ENCODE measurements around the gene TMEM170B.
A peak's percentile ranks its signal among the peaks of the same experiment; 100 is the strongest.

The TMEM170B gene

GRCh38 chr6:11537229-11538051, at the start of gene TMEM170B:
TSS of gene TMEM170B (plus strand) at chr6:11537749. CDS start at chr6:11538278, 529 bp downstream.
- peak; percentile 88 to 93 for DNase-seq

- DNase-seq: no peak
These were observed 46.6 kb upstream of the TMEM170B start for GRCh38 chr6:11490996-11491395.

GRCh38 chr6:11491596-11492463, 45.7 kb upstream of the TMEM170B start:
- no peak for DNase-seq

- no peak for DNase-seq
These were observed 44.9 kb upstream of the TMEM170B start for GRCh38 chr6:11492464-11493290.

- no peak for DNase-seq
These were observed 43.6 kb upstream of the TMEM170B start for GRCh38 chr6:11493974-11494373.

- no peak for DNase-seq
These were observed 42.6 kb upstream of the TMEM170B start for GRCh38 chr6:11494786-11495564.

- no peak for DNase-seq
These were observed 41.9 kb upstream of the TMEM170B start for GRCh38 chr6:11495565-11496145.

GRCh38 chr6:11496152-11497060, 41.1 kb upstream of the TMEM170B start:
- peak; percentile 65 to 68 for DNase-seq

GRCh38 chr6:11497107-11497506, 40.4 kb upstream of the TMEM170B start:
- no peak for DNase-seq

- DNase-seq: no peak
These were observed 39.7 kb upstream of the TMEM170B start for GRCh38 chr6:11497881-11498280.

GRCh38 chr6:11500008-11500407, 37.5 kb upstream of the TMEM170B start:
- DNase-seq: no peak

- DNase-seq: no peak
These were observed 28.1 kb upstream of the TMEM170B start for GRCh38 chr6:11509471-11509870.

- no peak for DNase-seq
These were observed 22.9 kb upstream of the TMEM170B start for GRCh38 chr6:11514672-11515071.

- DNase-seq: no peak
These were observed 21.8 kb upstream of the TMEM170B start for GRCh38 chr6:11515763-11516162.

- no peak for DNase-seq
These were observed 14.5 kb upstream of the TMEM170B start for GRCh38 chr6:11522812-11523605.

- DNase-seq: no peak
These were observed 11.9 kb upstream of the TMEM170B start for GRCh38 chr6:11525468-11526155.

- no peak for DNase-seq
These were observed 11.4 kb upstream of the TMEM170B start for GRCh38 chr6:11526156-11526505.

- DNase-seq: no peak
These were observed 10.2 kb upstream of the TMEM170B start for GRCh38 chr6:11527274-11527870.

- DNase-seq: no peak
These were observed 8.6 kb upstream of the TMEM170B start for GRCh38 chr6:11528996-11529395.

Measured in stimulated activated CD4-positive, alpha-beta T cell treated with anti-CD3 and anti-CD28 coated beads, Interleukin-2, amount 100 ng/mL, for 48 hours (primary cell).